Retina (tissue), 1 donor: ENCODE results near the gene PNLIPRP3.

Experiments used
- DNase-seq: peaks from one replicate; pipeline ENCODE4 v3.0.0-alpha.2; 2016

The PNLIPRP3 gene

DNA sequence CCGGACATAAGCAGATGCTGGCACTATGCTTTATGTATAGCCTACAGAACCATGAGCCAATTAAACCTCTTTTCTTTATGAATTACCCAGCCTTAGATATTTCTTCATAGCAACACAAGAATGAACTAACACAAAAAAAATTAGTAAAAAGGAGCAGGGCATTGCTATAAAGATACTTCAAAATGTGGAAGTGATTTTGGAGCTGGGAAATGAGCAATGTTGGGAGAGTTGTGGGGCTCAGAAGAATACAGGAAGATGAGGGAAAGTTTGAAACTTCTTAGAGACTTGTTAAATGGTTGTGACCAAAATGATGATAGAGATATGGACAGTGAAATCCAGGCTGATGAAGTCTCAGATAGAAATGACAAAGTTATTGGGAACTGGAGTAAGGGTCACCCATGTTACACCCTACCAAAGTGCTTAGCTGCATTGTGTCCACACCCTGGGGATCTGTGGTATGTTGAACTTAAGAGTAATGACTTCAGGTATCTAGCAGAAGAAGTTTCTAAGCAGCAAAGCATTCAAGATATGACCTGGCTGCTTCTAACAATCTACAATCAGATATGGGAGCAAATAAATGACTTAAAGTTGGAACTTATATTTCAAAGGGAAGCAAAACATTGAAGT lies 24.2 kb downstream of the PNLIPRP3 start:
- DNase-seq, result no peak

GRCh38 chr10:116452338-116452720 lies 24.7 kb downstream of the PNLIPRP3 start:
- DNase-seq, result no peak

GRCh38 chr10:116457488-116457887 lies 29.8 kb downstream of the PNLIPRP3 start:
- DNase-seq, result no peak

DNA sequence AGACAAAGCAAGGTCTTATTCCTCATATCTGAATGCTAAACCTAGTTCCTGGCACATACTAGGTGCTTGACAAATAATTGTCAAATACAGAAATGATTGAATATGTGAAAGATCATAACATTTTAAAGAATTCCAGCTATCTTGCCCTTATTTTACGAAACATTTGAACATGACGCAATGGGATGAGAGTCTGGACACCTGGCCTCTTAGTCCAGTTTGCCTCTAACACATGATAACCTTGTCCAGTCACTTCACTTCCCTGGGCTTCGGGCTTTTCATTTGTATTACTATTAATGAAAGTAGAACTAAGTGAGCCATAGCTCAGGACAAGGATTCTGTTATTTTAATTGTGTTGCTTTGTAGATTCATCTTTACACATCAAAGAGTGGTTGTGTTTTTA lies 32.6 kb downstream of the PNLIPRP3 start:
- no peak for DNase-seq

DNA sequence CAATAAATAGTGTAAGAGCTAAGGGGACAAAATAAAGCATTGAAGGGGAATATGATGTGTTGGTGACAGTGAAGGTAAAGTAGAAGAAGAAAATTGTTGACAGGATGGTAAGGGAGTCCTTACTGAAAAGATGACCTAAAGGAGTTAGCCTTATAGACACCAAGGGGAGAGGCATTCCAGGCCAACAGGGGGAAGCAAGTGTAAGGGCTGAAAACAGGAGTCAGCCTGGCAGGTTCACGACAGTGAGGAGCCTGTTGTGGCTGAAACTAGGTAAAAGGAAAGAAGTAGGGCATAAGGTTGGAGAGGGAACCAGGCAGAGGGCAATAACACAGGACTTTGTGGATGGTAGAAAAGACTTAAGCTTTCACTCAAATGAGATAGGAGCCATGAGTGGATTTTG lies 34.0 kb downstream of the PNLIPRP3 start:
- DNase-seq, result no peak

GRCh38 chr10:116464257-116464656 lies 36.6 kb downstream of the PNLIPRP3 start:
- no peak for DNase-seq

DNA sequence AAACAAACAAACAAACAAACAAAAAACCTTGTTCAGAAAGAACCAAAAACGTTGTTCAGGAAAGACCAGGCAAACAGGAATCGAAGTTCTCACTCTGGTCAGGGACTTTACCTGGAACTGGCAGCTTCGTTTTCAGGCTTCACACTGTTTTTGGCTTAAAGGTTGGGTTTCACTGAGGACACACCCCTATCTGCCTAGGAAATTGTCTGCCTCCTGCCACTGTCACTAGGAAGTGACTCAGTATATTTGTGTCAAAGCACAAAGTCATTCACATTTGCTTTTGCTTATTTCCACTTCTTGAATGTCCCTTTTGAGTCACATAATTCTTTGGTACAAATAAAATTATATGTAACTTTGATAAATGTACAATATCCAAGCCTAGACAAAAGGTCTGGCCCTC lies 37.9 kb downstream of the PNLIPRP3 start:
- no peak for DNase-seq

- DNase-seq, result no peak
These were observed 39.2 kb downstream of the PNLIPRP3 start for GRCh38 chr10:116466715-116467422.

DNA sequence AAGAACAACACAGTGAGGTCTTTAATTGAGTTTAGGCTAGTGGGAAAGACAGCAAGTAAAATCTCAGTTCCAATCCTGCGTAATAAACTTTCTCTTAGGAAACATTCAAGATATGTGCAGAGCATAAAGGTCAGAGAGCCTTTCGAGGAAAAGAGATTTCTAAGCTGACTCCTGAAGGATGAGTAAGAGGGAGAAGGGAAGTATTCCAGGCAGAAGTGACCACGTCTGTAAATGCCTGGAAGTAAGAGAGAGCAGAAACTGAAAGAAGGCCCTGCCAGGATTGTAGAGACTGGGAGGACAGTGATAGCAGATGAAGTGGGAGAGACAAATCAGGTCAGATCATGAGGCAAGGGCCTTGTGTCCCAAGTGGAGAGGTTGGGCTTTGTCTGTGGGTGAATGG lies 41.8 kb downstream of the PNLIPRP3 start:
- no peak for DNase-seq

DNA sequence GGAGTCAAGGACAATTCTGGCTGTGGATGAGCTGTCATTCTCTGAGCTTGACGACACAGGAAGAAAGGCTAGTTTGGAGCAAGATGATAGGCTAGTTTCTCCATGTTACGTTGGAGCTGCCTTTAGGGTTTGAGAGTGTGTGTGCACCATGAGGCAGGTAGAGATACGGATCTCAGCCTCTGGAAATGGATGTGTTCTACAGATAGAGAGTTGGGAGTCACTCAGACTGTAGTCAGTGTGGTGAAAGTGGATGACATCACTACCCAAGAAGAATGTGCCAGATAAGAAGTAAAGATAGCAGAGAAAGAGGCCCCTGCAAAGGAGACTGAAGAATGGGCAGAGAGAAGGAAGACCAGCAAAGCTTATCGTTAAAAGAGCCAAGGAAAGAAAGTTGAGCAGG lies 42.4 kb downstream of the PNLIPRP3 start:
- DNase-seq, result no peak

DNA sequence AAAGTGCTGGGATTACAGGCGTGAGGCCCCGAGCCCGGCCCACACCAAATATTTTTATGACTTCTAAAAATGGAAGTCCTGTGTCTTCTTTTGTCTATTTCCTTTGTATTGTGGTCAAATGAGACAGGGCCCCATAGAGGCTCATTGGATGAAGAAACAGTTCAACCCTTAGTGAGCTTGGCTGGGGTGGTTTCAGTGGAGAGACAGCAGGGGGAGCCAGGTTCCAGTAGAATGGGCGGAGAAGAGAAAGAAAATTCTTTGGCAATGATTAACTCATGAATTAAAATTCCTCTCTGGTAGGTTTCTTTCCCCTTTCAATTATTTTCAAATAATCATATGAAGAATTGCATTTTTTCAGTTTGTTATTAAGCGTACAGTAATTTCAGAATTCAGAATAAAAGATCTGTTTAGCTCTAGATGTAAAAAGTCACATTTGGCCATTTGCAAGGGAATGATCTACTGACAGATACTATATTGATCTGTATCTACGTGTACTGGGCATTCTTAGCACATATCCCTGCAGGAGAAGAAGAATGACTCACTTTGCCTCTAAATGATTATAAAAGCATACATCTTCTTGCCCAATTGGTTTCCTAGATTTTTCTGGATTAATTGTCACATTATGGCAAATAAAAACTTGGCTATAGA lies 43.2 kb downstream of the PNLIPRP3 start:
- DNase-seq, result no peak

- DNase-seq, result no peak
These were observed 45.2 kb downstream of the PNLIPRP3 start for GRCh38 chr10:116472891-116473290.

- no peak for DNase-seq
These were observed 48.2 kb downstream of the PNLIPRP3 start for GRCh38 chr10:116475866-116476265.

DNA sequence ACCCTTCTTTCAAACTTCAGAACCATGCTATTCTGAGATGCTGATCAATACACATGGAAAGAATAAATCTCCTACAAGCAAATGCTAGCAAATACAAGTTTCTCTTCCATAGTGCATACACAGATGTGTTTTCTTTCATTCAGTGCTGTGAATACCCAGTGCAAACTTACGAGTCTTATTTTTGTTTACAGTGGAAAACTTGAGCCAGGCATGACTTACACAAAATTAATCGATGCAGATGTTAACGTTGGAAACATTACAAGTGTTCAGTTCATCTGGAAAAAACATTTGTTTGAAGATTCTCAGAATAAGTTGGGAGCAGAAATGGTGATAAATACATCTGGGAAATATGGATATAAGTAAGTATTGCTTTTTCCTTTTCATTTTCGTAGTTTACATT lies 48.8 kb downstream of the PNLIPRP3 start:
- DNase-seq, result no peak

GRCh38 chr10:116477986-116478664 lies 50.5 kb downstream of the PNLIPRP3 start:
- no peak for DNase-seq

GRCh38 chr10:116486770-116487448 lies 59.3 kb downstream of the PNLIPRP3 start:
- no peak for DNase-seq

DNA sequence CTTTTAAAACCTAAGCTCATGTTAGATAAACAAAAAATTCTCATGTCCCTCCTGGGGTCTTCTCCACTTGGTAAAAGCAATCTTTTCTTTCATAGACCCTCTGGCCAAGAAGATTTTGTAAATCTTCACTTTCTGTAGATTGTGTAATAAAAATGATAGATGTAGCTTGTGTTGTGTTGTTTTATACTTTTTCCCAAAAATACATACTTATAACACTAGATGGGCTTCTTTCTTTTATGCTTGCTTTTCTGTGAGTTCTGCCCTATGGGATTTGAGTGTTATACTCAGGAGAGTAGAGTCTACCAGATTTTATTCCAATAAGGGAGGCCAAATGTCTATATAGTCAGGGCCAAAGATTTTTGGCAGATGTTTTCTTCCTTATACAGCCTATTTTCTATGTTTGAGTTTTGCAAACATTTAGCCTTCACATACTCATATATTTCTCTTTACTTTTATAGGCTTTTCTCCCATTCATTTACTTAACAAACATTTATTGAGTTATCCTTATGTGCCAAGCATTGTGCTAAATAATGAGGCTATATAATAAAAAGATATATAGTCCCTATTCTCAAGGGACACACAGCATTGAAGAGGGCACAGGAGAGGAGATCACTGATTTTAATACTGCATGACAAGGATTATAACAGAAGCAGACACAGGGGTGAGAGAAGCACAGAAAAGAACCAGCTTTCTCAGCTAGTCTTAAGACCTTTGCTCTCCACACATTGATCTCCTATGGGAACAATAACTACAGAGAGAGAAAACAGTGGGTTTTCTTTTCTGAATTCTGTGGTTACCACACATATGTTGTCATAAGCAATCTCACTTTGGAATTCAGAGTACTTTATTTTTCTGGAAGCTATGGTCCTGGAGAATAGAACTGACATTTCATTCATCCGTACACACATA lies 60.1 kb downstream of the PNLIPRP3 start:
- DNase-seq, result no peak

- no peak for DNase-seq
These were observed 61.8 kb downstream of the PNLIPRP3 start for GRCh38 chr10:116489460-116489859.

GRCh38 chr10:116490028-116490662 lies 62.5 kb downstream of the PNLIPRP3 start:
- DNase-seq, result no peak

DNA sequence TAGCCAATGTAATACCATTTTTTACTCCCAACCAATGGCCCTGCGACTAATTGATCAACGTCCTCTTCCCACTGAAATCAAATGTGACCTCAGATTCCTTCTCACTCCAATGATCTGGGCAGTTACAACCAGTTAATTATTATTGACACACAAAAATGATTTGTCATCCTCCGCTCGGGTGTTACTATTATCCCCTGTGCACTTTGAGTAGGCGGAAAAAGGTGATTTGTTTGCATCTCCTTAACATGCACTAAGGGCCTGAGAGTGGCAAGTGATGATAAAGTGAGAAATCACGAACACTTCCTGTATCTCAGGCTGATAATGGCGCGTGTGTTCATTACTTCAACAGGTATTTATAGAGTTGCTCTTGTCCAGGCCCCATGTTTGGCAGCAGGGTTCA lies 77.1 kb downstream of the PNLIPRP3 start:
- DNase-seq, result no peak

DNA sequence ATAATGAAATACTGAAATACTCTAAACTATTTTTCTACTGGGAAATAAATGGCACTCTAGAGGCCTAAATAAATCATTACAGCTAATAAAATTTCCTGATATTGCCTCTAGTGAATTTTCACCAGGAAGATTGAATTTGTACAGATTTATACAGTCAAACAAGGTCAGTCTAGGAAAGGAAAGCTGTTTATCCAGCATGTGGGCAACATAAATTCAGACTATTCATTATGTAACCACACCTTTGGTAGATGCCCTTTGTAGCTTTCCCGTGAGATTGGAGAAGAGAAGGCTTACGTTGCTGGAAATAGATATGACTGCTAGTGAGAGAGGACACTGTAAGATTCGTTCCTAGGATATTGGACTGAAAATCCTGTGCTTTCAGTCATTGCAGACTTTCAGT lies 82.9 kb downstream of the PNLIPRP3 start:
- no peak for DNase-seq

DNA sequence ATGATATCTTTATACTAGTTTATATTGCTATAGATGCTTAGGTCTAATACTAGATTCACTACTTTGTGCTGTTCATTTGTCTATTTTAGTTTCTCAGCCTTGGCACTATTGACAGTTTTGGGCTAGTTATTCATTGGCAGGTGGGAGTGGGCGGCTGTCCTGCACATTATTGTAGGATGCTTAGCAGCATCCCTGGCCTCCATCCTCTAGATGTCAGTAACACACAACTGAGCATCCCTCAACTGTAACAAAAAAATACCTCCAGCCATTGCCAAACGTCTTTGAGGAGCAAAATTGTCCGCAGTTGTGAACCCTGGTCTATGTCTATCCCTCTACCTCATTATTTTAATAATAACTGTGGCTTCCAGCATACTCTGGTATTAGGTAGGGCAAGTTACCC lies 83.7 kb downstream of the PNLIPRP3 start:
- no peak for DNase-seq
